ENCODE measurements around the gene HLA-DOA.
A peak's percentile ranks its signal among the peaks of the same experiment; 100 is the strongest.

The HLA-DOA gene

DNA sequence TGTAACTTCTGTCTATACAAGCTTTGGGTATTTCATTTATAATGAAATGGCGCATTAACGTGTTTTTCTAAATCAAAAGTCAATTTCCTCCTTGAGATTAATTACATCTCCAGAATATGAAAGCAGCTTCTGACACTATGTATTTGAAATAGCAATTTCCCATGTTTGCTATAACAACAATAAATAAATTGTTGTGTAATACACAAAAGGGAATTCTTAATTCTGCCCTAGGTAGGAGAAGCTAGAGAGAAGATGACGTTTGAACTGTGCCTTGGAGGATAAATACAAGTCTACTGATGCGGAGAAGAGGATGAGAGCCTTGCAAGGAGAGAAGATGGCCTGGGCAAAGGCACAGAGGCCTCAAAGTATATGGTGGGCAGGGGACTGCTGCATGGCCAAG, 7.6 kb upstream of the HLA-DOA start:
- no peak for DNase-seq (ENCODE audit: low spot score)
- no peak for FAIRE-seq

- FAIRE-seq (no peak), DNase-seq (ENCODE audit: low spot score) (no peak)
These were observed 6.4 kb upstream of the HLA-DOA start for GRCh38 chr6:33015798-33016197.

- peak; percentile 65 for FAIRE-seq
These were observed 5.6 kb upstream of the HLA-DOA start for GRCh38 chr6:33014841-33015634.

DNA sequence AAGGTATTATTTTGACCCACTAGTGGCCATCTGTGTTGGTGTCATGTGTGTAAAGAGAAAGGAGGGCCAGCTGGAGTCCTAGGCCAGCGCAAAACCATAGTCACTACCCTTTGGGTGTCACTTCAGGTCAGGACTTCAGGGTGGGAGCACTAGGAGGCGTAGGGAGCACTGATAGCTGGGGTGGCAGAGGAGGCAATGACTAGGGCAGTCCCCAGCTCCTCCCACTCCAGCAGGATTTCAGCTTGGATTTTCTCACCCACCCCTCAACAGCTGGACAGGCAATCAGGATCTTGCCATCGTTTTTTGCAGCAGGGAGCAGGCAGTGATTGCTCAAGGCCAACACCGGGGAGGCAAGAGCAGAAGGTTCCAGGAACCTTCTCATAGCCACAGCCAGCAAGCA, 4.2 kb upstream of the HLA-DOA start:
- no peak for FAIRE-seq

More at GRCh38 chr6:33014841-33015634, 5.6 kb upstream of the HLA-DOA start:
- peak; percentile 63 for DNase-seq (ENCODE audit: low spot score)

DNA sequence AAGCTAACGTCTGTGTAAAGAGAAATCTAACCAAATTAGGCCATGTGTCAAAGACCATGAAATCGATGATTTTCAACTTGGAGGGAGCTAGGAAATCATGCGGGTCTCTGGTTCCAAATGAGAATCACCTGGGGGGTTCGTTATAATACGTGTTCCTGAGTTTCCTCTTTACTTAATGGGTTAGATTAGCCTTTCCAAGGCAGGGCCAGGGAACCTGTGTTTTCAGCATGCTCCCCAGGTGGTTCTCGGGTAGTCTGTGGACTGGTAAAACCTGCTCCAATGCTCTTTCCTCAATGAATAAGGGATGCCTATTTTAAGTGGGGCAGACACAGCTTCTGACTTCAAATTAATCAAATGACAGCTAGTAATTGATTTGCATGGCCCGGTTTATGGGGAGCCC, 965 bp upstream of the HLA-DOA start:
- no peak for DNase-seq (ENCODE audit: low spot score)
- FAIRE-seq = no peak

More for the DNA sequence above, 4.2 kb upstream of the HLA-DOA start:
- no peak for DNase-seq (ENCODE audit: low spot score)

- DNase-seq (ENCODE audit: low spot score) (no peak), FAIRE-seq (no peak)
These were observed 1.5 kb downstream of the HLA-DOA start for GRCh38 chr6:33007831-33008400.

GRCh38 chr6:33004940-33005339, 4.5 kb downstream of the HLA-DOA start:
- DNase-seq (ENCODE audit: low spot score) (no peak), FAIRE-seq (no peak)

DNA sequence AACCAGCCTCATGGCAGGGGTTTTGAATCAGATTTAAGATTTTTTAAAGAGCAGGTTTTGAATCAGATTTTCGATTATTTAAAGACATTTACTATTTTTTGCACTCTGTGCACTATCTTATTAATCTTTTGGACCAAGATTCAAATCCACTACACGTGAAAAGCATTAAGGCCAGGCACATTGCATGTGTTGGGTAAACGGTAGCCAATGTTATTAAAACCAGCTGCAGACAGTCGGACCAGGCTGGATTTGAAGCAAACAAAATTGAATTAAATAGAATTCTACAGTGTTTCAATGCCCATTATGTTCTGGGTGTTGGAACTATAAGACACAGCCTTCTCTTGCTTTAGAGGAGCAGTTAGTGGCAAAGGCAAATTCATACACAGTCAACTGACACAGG, 7.7 kb downstream of the HLA-DOA start:
- no peak for DNase-seq (ENCODE audit: low spot score)

GRCh38 chr6:33000055-33000454, 9.3 kb downstream of the HLA-DOA start:
- FAIRE-seq = no peak
- DNase-seq (ENCODE audit: low spot score) = peak; percentile 28

More for the DNA sequence above, 7.7 kb downstream of the HLA-DOA start:
- FAIRE-seq = no peak

- DNase-seq (ENCODE audit: low spot score) = no peak
- FAIRE-seq = no peak
These were observed 13.9 kb downstream of the HLA-DOA start for GRCh38 chr6:32995448-32995847.

GRCh38 chr6:32993363-32993973, 15.9 kb downstream of the HLA-DOA start:
- DNase-seq (ENCODE audit: low spot score) (no peak), FAIRE-seq (no peak)

GRCh38 chr6:32991972-32992371, 17.4 kb downstream of the HLA-DOA start:
- DNase-seq (ENCODE audit: low spot score) (no peak), FAIRE-seq (no peak)

- no peak for DNase-seq (ENCODE audit: low spot score)
- FAIRE-seq = no peak
These were observed 20.0 kb downstream of the HLA-DOA start for GRCh38 chr6:32989368-32989767.

DNA sequence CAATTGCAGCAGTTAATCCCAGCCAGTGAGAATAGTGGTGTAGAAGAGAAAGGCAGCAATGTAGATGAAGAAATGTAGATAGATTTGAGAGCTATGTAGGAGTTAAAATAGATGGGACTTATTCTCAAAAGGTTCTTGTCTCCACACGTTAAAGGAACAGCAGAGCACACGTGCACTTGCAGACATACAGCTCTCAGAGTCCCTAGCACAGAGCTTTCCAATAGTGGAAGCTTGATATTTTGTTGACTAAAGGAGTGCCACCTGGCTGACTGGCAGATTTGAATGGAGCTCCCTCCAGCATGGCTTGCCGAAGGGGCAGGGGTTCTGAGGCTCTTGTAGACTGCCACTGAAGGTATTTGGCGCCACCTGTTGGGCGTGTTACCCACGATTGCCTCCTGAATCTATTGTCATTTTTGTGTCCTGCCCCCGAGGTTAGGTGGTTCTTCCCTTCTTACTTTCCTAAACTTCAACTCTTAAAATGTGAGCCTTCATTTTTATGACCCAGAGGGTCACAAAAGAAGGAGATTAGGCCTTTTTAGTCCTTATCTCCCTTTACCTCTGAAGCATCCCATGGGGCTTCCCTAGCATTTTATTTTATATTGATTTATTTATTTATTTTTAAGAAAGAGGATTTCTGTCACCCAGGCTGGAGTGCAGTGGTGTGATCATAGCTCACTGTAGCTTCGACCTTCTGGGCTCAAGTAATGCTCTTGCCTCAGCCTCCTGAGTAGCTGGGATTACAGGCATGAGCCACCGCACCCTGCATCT, 24.6 kb downstream of the HLA-DOA start:
- peak; percentile 39 for FAIRE-seq

GRCh38 chr6:32983964-32984621, 25.3 kb downstream of the HLA-DOA start:
- DNase-seq (ENCODE audit: low spot score) = no peak
- no peak for FAIRE-seq

More for the DNA sequence above, 24.6 kb downstream of the HLA-DOA start:
- peak; percentile 57 for DNase-seq (ENCODE audit: low spot score)

GRCh38 chr6:32983493-32983848, 25.9 kb downstream of the HLA-DOA start:
- DNase-seq (ENCODE audit: low spot score) = no peak
- FAIRE-seq = no peak

DNA sequence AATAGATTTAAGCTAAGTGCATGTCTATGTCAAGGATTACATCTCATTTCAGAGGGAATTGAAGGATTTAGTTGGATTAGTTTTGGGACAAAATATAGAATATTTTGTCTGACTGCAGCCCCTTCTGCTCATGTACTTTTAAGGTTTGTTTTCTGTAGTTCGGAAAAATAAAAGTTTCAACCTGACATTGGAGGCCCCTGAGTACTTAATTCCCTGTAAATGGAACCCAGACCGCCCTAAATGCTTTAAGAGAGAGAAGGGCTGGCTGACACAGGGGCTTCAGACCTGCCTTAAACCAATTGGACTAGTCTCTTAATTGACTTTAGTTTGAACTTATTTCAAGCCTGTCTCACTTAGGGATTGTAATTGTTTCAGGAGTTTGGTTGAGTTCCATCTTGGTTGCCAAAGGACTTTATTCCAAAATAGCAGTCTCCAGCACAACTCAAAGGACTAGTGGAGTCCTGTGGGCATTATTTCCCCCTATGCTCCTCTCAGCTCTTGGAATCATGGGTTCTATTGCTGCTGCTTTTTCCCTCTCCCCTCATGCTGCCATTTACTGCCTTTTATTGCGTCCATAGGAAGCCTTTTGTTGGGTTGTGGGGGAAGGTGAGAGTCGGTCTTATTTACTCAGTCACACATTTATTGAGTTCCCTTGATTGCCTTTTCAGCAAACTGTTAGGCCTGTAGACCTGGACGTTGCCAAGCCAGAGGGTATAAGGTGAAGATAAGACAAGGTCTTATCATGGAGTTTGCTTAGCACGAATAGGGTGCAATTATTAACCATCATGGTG, 26.5 kb downstream of the HLA-DOA start:
- DNase-seq (ENCODE audit: low spot score) (no peak), FAIRE-seq (no peak)

DNA sequence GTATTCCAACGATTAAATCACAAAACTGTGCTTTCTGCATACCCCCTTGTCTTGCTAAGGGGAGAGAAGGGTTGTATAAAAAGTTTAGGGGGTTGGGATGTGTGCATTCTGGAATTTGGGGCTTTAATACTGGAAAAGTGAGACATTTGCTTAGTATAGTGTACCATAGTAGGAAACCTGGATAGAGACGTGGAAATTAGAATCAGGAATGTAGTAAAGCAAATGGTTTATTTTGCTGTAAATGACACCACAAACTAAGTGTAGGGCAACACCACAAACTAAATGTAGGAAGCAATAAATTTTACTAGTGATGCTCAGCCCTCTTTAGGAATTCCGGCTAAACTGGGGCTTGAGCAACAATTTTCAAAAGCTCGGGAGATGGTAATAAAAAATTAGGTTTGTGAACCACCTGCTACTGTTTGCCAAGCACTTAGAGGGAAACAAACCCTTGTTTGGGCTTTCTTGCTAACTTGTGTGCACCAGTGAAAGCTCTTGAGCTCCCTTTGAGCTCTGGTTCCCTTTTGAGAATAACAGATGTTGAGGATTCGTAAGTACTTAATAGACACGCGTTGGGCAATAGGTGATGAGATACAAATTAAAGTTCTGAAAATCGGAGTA, 27.2 kb downstream of the HLA-DOA start:
- DNase-seq (ENCODE audit: low spot score) = no peak
- FAIRE-seq = no peak

GRCh38 chr6:32980488-32981038, 28.8 kb downstream of the HLA-DOA start:
- DNase-seq (ENCODE audit: low spot score) (no peak), FAIRE-seq (no peak)

All from RCC 7860 (cell line).